H1 (cell line): Measurements from ENCODE around the gene SLC35A2. TPM values are rescaled to one million over a fixed set of nuclear protein-coding genes. Genes with fewer than 3 reads are reported as not detected.

ENCODE experiments used
- ASH2L ChIP-seq: fragments of 200-600, 300-600 bp; sonication (generic); IDR thresholded peaks from one replicate; pipeline ENCODE4 v1.7.1; 2017; ENCODE audit warnings: low read length
- ATF2 ChIP-seq: IDR thresholded peaks from 2 replicates; pipeline ENCODE4 v1.6.1; 2012; ENCODE audit warnings: low read length, inconsistent platforms
- BACH1 ChIP-seq: IDR thresholded peaks from 2 replicates; pipeline ENCODE4 v1.6.1; 2012; ENCODE audit warnings: low read length, improper control_type of control experiment
- BCL11A ChIP-seq, 2 experiments: IDR thresholded peaks; one replicate each; pipeline ENCODE4 v1.6.1; 2011; ENCODE audit warnings: low read depth in 2 of 2, low read length in 2 of 2, mild to moderate bottlenecking in 2 of 2
- CHD1 ChIP-seq: IDR thresholded peaks from 2 replicates; pipeline ENCODE4 v1.6.1; 2012; ENCODE audit warnings: low read depth, low read length, improper control_type of control experiment
- CREB1 ChIP-seq: IDR thresholded peaks from 2 replicates; pipeline ENCODE4 v1.6.1; 2012; ENCODE audit warnings: inconsistent platforms
- CTBP2 ChIP-seq: IDR thresholded peaks from 2 replicates; pipeline ENCODE4 v1.7.0; 2011; ENCODE audit warnings: borderline replicate concordance, mild to moderate bottlenecking, moderate library complexity, mixed read lengths, low read length; ENCODE audit not compliant: insufficient read depth, insufficient read length
- EGR1 ChIP-seq: IDR thresholded peaks from 2 replicates; pipeline ENCODE4 v1.6.1; 2011; ENCODE audit warnings: low read depth, low read length, borderline replicate concordance
- EZH2 ChIP-seq: fragments of 200-600 bp; sonication (generic); IDR thresholded peaks from 2 replicates; pipeline ENCODE4 v1.7.1; 2012; ENCODE audit warnings: low read depth, mild to moderate bottlenecking, moderate library complexity, low read length, inconsistent platforms; ENCODE audit not compliant: severe bottlenecking
- HDAC2 ChIP-seq, 2 experiments: fragments of 300-600 bp in 1 of 2; sonication (generic) in 1 of 2; IDR thresholded peaks; 2 replicates each; pipeline ENCODE4 v1.6.1; 2011 to 2012; ENCODE audit warnings: low read depth in 2 of 2, low read length in 2 of 2, mild to moderate bottlenecking in 2 of 2, moderate library complexity in 2 of 2, borderline replicate concordance in 1 of 2, inconsistent platforms in 1 of 2
- KDM5A ChIP-seq: fragments of 200-600 bp; IDR thresholded peaks from 2 replicates; pipeline ENCODE4 v1.7.1; 2012; ENCODE audit warnings: mild to moderate bottlenecking, low read length, inconsistent platforms, mixed read lengths
- MAFK ChIP-seq: IDR thresholded peaks from 2 replicates; pipeline ENCODE4 v1.6.1; 2012; ENCODE audit warnings: low read depth, mild to moderate bottlenecking, improper control_type of control experiment, low read length
- NANOG ChIP-seq: IDR thresholded peaks from 2 replicates; pipeline ENCODE4 v1.6.1; 2011; ENCODE audit warnings: low read length, low read depth, mild to moderate bottlenecking, inconsistent platforms; ENCODE audit not compliant: insufficient read depth, poor library complexity, severe bottlenecking
- POU5F1 ChIP-seq: IDR thresholded peaks from 2 replicates; pipeline ENCODE4 v1.6.1; 2011; ENCODE audit warnings: low read depth, mild to moderate bottlenecking, low read length, moderate library complexity
- RFX5 ChIP-seq: IDR thresholded peaks from 2 replicates; pipeline ENCODE4 v1.6.1; 2011; ENCODE audit warnings: low read depth, low read length, improper control_type of control experiment, borderline replicate concordance
- RNF2 ChIP-seq: fragments of 200-900, 300-1000 bp; sonication (generic); IDR thresholded peaks from 2 replicates; pipeline ENCODE4 v1.7.1; 2016; ENCODE audit warnings: borderline replicate concordance, low read depth, mild to moderate bottlenecking, antibody characterized with exemption, low read length; ENCODE audit not compliant: poor library complexity, severe bottlenecking; ENCODE audit errors: missing control alignments
- SIN3A ChIP-seq, 2 experiments: IDR thresholded peaks in 1 of 2; conservative IDR thresholded peaks in 1 of 2; 2 replicates each; pipeline ENCODE4 v1.6.1; 2011 to 2012; ENCODE audit warnings: low read length in 2 of 2, improper control_type of control experiment in 1 of 2, low read depth in 1 of 2, mild to moderate bottlenecking in 1 of 2
- SIRT6 ChIP-seq: IDR thresholded peaks from one replicate; pipeline ENCODE4 v1.7.1; 2012; ENCODE audit warnings: low read length, inconsistent platforms
- SP1 ChIP-seq: IDR thresholded peaks from 2 replicates; pipeline ENCODE4 v1.6.1; 2011; ENCODE audit warnings: low read depth, low read length
- SUZ12 ChIP-seq: fragments of 200-600 bp; sonication (generic); IDR thresholded peaks from 2 replicates; pipeline ENCODE4 v1.6.1; 2012; ENCODE audit warnings: mild to moderate bottlenecking, inconsistent platforms, low read length, moderate library complexity, mixed read lengths
- TAF1 ChIP-seq: IDR thresholded peaks from 2 replicates; pipeline ENCODE4 v1.6.1; 2011; ENCODE audit warnings: mild to moderate bottlenecking, low read depth, low read length
- TAF7 ChIP-seq: optimal IDR thresholded peaks from 2 replicates; pipeline ENCODE3; 2011; ENCODE audit warnings: low read depth, mild to moderate bottlenecking, inconsistent platforms, low read length, moderate library complexity, borderline replicate concordance
- polyA plus RNA-seq, 7 experiments: library from polyadenylated mRNA; depleted of rRNA in 3 of 7; stranded (reverse) in 5 of 7; unstranded in 2 of 7; fragments of >200 nt in 5 of 7; fragments of 200-250 nt in 2 of 7; gene quantifications; 1 replicate in 5 of 7; 2 replicates in 1 of 7; 4 replicates in 1 of 7; pipeline versions ENCODE4 v1.2.1 to v1.2.3, GENCODE V29; 2011 to 2013; ENCODE audit warnings: missing spikeins in 2 of 7, mixed read lengths in 2 of 7
- total RNA-seq: library from RNA; stranded (reverse); fragmentation: NEBNext Ultra II Directional; extraction: Animal tissue kit (Norgen Biotek cat#: 25700); gene quantifications from 2 replicates; pipeline ENCODE4 v1.2.1, GENCODE V29; 2021

SLC35A2 gene
- total and polyA plus RNA-seq, 2 of the 8 experiments (the other 6 are each of a cell fraction or from before 2014, with no cell fraction given), result 21.4 to 48.3 TPM

- TF ChIP-seq EGR1 (no peak), SIN3A (conservative IDR thresholded peaks at IDR 0.05 in 1 of 2, IDR thresholded peaks at IDR 0.05 in 1 of 2; ENCODE audit: low read depth in 1 of 2, low read length in 2 of 2) (0 out of 4 replicates have a peak, but pooled peaks of 1 of the 2 experiments have one; percentile 29), TAF1 (no peak), ASH2L (no peak), TAF7 (no peak), KDM5A (no peak), BCL11A (IDR thresholded peaks at IDR 0.05; ENCODE audit: low read depth in 2 of 2, low read length in 2 of 2) (no peak), HDAC2 (IDR thresholded peaks at IDR 0.05; ENCODE audit: borderline replicate concordance in 1 of 2, low read depth in 2 of 2, low read length in 2 of 2) (no peak), RNF2 (no peak), SUZ12 (no peak), BACH1 (peak; percentile 61), CHD1 (no peak), POU5F1 (no peak), RFX5 (no peak), CTBP2 (no peak), MAFK (no peak), EZH2 (no peak), CREB1 (no peak), SIRT6 (no peak), SP1 (no peak), NANOG (no peak), ATF2 (no peak)
Observed at GRCh38 chrX:48891402-48892288, 19.8 kb downstream of the SLC35A2 start (continued).
